ACC112 (cell line): ENCODE measurements around the gene NOS2.
"Not testable (repeated sequence)": the region's sequence is repeated elsewhere in the genome, so short reads cannot be mapped to it uniquely, and the experiment has no call there.

Source experiments
- H2AFZ ChIP-seq: fragments of 200-600 bp; sonication (generic); one replicate; pipeline ENCODE4 v1.6.0; 2017; ENCODE audit warnings: antibody characterized with exemption, low read length; ENCODE audit not compliant: unreplicated experiment
- H3K27ac ChIP-seq: fragments of 200-600 bp; sonication (generic); 2 replicates; pipeline ENCODE4 v1.5.1; 2014; ENCODE audit warnings: low read depth, mild to moderate bottlenecking, antibody characterized with exemption, low read length, moderate library complexity
- H3K27me3 ChIP-seq: fragments of 200-600 bp; sonication (generic); 2 replicates; pipeline ENCODE4 v1.6.1; 2014; ENCODE audit warnings: mild to moderate bottlenecking, antibody characterized with exemption, low read length, moderate library complexity, mixed read lengths; ENCODE audit not compliant: insufficient read depth
- H3K36me3 ChIP-seq: fragments of 200-600 bp; sonication (generic); 2 replicates; pipeline ENCODE4 v1.6.1; 2016; ENCODE audit warnings: mild to moderate bottlenecking, antibody characterized with exemption, low read length, moderate library complexity, mixed read lengths; ENCODE audit not compliant: insufficient read depth
- H3K4me1 ChIP-seq: fragments of 200-600 bp; sonication (generic); one replicate; pipeline ENCODE4 v1.6.1; 2016; ENCODE audit warnings: low read length, mixed read lengths; ENCODE audit not compliant: insufficient read depth, unreplicated experiment, control insufficient read depth
- H3K4me3 ChIP-seq: fragments of 200-600 bp; sonication (generic); 2 replicates; pipeline ENCODE4 v1.5.1; 2014; ENCODE audit warnings: mild to moderate bottlenecking, low read depth, low read length
- H3K79me2 ChIP-seq: fragments of 200-600 bp; sonication (generic); one replicate; pipeline ENCODE4 v1.6.0; 2016; ENCODE audit warnings: low read length; ENCODE audit not compliant: control insufficient read depth, unreplicated experiment, insufficient read depth

NOS2 gene

DNA sequence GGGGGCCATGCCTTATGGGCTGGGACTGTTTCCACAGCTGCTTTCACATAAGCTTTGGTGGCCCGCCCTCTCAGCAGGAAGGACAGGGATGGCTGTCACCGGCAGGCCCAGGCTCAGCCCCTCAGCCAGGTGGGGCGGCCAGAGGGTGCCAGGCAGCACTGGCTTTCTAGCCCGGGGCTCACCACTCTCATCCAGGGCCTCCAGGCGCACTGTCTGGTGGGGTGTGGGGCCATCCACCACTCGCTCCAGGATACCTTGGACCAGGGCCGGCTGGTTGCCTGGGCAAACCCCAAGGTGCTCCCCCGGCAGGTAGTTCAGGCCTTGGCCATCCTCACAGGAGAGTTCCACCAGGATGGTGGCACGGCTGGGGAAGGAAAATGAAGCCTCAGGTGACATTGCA, 35.0 kb downstream of the NOS2 start:
- no peaks in the 10 kb centered on the region for H3K79me2 ChIP-seq
- peaks cover 16% of the 10 kb centered on the region for H3K27me3 ChIP-seq
- no peaks in the 10 kb centered on the region for H3K4me1 ChIP-seq
- H3K27ac ChIP-seq: no peak overlapping the region
- no peaks in the 10 kb centered on the region for H3K36me3 ChIP-seq
- no peak overlapping the region for H3K4me3 ChIP-seq
- no peak overlapping the region for H2AFZ ChIP-seq

- H3K4me3 ChIP-seq: no peak overlapping the region
- H3K36me3 ChIP-seq: no peaks in the 10 kb centered on the region
- peaks cover 16% of the 10 kb centered on the region for H3K27me3 ChIP-seq
- H3K4me1 ChIP-seq: no peaks in the 10 kb centered on the region
- no peak overlapping the region for H2AFZ ChIP-seq
- H3K27ac ChIP-seq: no peak overlapping the region
- no peaks in the 10 kb centered on the region for H3K79me2 ChIP-seq
These were observed 35.7 kb downstream of the NOS2 start for GRCh38 chr17:27764589-27764988.

DNA sequence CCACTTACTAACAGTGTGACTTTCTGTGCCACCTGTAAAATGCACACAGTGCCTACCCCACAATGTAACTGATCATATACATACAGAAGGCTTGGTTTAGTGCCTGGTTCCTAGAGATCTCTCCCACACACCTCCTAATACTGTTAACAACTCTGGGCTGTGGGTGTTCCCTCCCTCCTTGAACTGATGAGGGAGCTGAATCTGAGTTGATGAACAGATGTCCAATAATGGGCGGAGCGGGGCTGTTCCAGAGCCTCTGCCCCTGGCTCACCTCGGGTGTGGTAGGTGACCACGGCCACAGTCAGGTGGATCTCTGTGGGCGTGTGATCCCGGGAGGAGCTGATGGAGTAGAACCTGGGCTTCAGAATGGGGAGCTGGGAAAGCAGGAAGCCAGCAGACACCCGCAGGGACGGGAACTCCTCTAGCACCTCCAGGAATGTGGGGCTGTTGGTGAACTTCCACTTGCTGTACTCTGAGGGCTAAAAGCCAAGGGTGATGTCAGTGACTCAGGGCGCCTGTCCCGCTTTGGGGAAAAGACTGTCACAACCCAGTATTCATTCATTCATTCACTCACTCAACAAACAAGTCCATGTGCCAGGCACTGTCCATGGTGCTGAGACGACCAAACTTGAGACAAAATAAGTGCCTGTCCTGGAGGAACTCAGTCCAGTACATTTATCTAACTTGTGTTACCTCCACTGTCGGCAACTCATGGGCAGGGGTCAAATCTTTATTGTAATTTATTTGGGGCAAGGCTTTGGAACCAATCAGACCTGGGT, 37.6 kb downstream of the NOS2 start:
- H3K79me2 ChIP-seq: no peaks in the 10 kb centered on the region
- H3K27me3 ChIP-seq: peaks cover 16% of the 10 kb centered on the region
- H3K27ac ChIP-seq: no peak overlapping the region
- no peaks in the 10 kb centered on the region for H3K4me1 ChIP-seq
- H2AFZ ChIP-seq: no peak overlapping the region
- H3K36me3 ChIP-seq: no peaks in the 10 kb centered on the region
- H3K4me3 ChIP-seq: no peak overlapping the region

DNA sequence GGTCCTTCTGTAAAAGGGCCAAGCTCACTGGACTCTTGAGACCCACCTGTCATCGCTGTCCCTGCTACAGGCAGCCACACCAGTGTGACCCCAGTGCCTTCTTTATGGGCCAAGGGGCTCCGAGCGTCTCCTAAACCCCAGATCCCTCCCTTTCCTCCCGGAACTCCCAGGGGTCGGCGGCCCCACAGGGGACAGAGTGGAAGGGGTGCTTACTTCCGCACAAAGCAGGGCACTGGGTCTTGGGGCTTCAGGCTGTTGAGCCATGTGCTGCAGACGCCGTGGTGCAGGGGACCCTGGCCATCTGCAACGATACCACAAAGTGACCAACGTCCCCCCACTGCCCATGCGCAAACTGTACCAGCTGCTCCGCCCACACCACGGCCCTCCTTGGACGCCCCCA, 39.4 kb downstream of the NOS2 start:
- not testable (repeated sequence) for H3K27ac ChIP-seq, H3K79me2 ChIP-seq, H3K4me1 ChIP-seq, H2AFZ ChIP-seq, H3K36me3 ChIP-seq, H3K4me3 ChIP-seq
- H3K27me3 ChIP-seq: peaks cover 14% of the 10 kb centered on the region

- no peak overlapping the region for H2AFZ ChIP-seq
- H3K79me2 ChIP-seq: no peaks in the 10 kb centered on the region
- H3K27ac ChIP-seq: no peak overlapping the region
- H3K36me3 ChIP-seq: no peaks in the 10 kb centered on the region
- H3K4me3 ChIP-seq: no peak overlapping the region
- peaks cover 8% of the 10 kb centered on the region; the same call in 1 of the 2 replicates for H3K27me3 ChIP-seq
- no peaks in the 10 kb centered on the region for H3K4me1 ChIP-seq
These were observed 40.1 kb downstream of the NOS2 start for GRCh38 chr17:27760069-27760885.

GRCh38 chr17:27759528-27759927, 40.8 kb downstream of the NOS2 start:
- Histone ChIP-seq H3K36me3 (no peaks in the 10 kb centered on the region), H3K27me3 (peaks cover 7% of the 10 kb centered on the region; the same call in 1 of the 2 replicates)

DNA sequence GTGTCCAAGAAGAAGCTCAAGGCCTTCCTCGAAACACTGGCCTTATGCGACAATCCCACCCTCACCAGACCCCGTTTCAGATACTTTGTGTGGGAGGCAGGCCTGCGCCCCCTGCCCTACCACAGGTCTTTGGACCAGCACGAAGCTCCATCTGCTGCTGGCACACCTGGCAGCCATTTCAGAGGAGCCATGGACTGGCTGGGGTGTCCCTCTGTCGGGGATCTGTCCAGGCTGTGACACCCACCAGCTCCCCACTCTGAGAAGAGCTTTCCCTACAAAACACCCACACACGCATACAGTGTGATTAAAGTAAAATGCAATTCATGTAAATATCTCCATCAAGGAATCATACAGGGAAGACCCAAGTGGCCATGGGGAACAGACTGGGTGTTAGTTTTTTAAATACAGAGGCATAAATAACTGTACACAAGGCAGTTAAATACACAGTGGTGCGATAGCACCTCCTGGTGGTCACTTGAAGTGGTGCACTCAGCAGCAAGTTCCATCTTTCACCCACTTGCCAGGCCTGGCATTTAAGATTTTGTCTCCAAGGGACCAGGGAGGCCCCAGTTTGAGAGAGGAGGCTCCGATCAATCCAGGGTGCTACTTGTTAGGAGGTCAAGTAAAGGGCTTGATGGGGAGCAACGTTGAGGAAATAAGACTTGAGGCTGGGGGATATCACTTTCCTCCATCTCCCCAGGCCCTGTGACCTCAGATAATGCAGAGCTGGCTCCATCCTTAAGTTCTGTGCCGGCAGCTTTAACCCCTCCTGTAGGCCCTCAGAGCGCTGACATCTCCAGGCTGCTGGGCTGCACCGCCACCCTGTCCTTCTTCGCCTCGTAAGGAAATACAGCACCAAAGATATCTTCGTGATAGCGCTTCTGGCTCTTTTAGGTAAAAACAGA, 43.6 kb downstream of the NOS2 start:
- H3K36me3 ChIP-seq: no peaks in the 10 kb centered on the region
- H3K27me3 ChIP-seq: no peaks in the 10 kb centered on the region
- no peak overlapping the region for H3K27ac ChIP-seq
- H3K4me3 ChIP-seq: no peak overlapping the region
- H3K4me1 ChIP-seq: no peaks in the 10 kb centered on the region
- H2AFZ ChIP-seq: no peak overlapping the region
- H3K79me2 ChIP-seq: no peaks in the 10 kb centered on the region

More at GRCh38 chr17:27759528-27759927, 40.8 kb downstream of the NOS2 start:
- Histone ChIP-seq H3K27ac (no peak overlapping the region), H3K79me2 (no peaks in the 10 kb centered on the region), H2AFZ (no peak overlapping the region), H3K4me3 (no peak overlapping the region), H3K4me1 (no peaks in the 10 kb centered on the region)

GRCh38 chr17:27755706-27756466, 44.4 kb downstream of the NOS2 start:
- Histone ChIP-seq H3K4me3 (no peak overlapping the region), H3K27me3 (no peaks in the 10 kb centered on the region), H3K4me1 (no peaks in the 10 kb centered on the region), H3K27ac (no peak overlapping the region), H2AFZ (no peak overlapping the region), H3K79me2 (no peaks in the 10 kb centered on the region), H3K36me3 (no peaks in the 10 kb centered on the region)

GRCh38 chr17:27754549-27754948, 45.8 kb downstream of the NOS2 start:
- H3K36me3 ChIP-seq: no peaks in the 10 kb centered on the region
- no peaks in the 10 kb centered on the region for H3K27me3 ChIP-seq
- H3K27ac ChIP-seq: no peak overlapping the region
- H2AFZ ChIP-seq: no peak overlapping the region
- no peaks in the 10 kb centered on the region for H3K79me2 ChIP-seq
- no peaks in the 10 kb centered on the region for H3K4me1 ChIP-seq
- no peak overlapping the region for H3K4me3 ChIP-seq

- not testable (repeated sequence) for H3K4me1 ChIP-seq, H3K79me2 ChIP-seq, H3K4me3 ChIP-seq, H3K27ac ChIP-seq, H3K36me3 ChIP-seq, H2AFZ ChIP-seq, H3K27me3 ChIP-seq
These were observed 46.6 kb downstream of the NOS2 start for GRCh38 chr17:27753726-27754125.
